NCI-H524 treated with DMSO at 0.1 percent for 48 hours (cell line): ENCODE results near the gene FRRS1.

ENCODE experiments used
- DNase-seq: peaks from one replicate; lab custom pipeline; 2025; lab: John Stamatoyannopoulos, UW

The FRRS1 gene

GRCh38 chr1:99675994-99676393, 90.4 kb downstream of the FRRS1 start:
- no peak for DNase-seq

- no peak for DNase-seq
Observed at GRCh38 chr1:99675292-99675691, 91.1 kb downstream of the FRRS1 start.

- DNase-seq: no peak
Observed at GRCh38 chr1:99674115-99675064, 92.0 kb downstream of the FRRS1 start.

- no peak for DNase-seq
Observed at GRCh38 chr1:99673315-99673714, 93.1 kb downstream of the FRRS1 start.

GRCh38 chr1:99672530-99673213, 93.8 kb downstream of the FRRS1 start:
- no peak for DNase-seq

- no peak for DNase-seq
Observed at GRCh38 chr1:99672038-99672437, 94.4 kb downstream of the FRRS1 start.

- DNase-seq: no peak
Observed at GRCh38 chr1:99670583-99670982, 95.9 kb downstream of the FRRS1 start.

- no peak for DNase-seq
Observed at GRCh38 chr1:99669821-99670220, 96.6 kb downstream of the FRRS1 start.

GRCh38 chr1:99669376-99669775, 97.1 kb downstream of the FRRS1 start:
- DNase-seq: no peak

- no peak for DNase-seq
Observed at GRCh38 chr1:99665212-99665611, 101.2 kb downstream of the FRRS1 start.

- DNase-seq: no peak
Observed at GRCh38 chr1:99663501-99663900, 102.9 kb downstream of the FRRS1 start.

- DNase-seq: no peak
Observed at GRCh38 chr1:99662539-99663080, 103.8 kb downstream of the FRRS1 start.

- no peak for DNase-seq
Observed at GRCh38 chr1:99661780-99662179, 104.7 kb downstream of the FRRS1 start.

GRCh38 chr1:99660496-99660895, 105.9 kb downstream of the FRRS1 start:
- DNase-seq: no peak

- DNase-seq: no peak
Observed at GRCh38 chr1:99659755-99660210, 106.7 kb downstream of the FRRS1 start.
